LoVo (cell line): Measurements from ENCODE around the gene OR5B2.
"Not testable (repeated sequence)": the region's sequence is repeated elsewhere in the genome, so short reads cannot be mapped to it uniquely, and the experiment has no call there.

Source experiments
- DNase-seq: peaks from one replicate; pipeline ENCODE4 v3.0.0-alpha.2; 2016; ENCODE audit warnings: low spot score

OR5B2 gene

DNA sequence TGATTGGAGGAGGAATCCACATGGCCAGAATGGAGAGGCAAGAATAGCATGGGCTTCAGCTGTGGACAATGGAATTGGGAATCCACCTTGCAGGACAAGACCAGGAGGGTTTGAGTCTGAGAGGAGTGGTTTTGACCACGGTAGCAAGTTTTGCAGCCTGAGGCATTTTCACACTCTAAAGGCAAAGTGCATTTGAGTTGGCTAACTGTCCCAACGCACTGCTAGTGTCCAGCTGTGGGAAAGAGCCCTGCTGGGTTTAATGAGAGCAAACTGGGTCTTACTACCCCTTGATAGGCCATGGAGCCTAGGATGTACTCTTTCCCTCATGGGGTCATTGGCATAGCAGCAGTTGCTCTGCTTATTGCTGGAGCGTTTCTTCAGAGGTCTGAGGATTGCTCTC, at the start of gene OR5B2:
Gene OR5B2 (minus strand): TSS at position 101 of the 400 bp plus-strand sequence. CDS start 4,860 bp downstream, outside the sequence.
- DNase-seq, result no peak

GRCh38 chr11:58471892-58472291, 44.0 kb upstream of the OR5B2 start:
- DNase-seq, result no peak

- DNase-seq, result no peak
These were observed 38.4 kb upstream of the OR5B2 start for GRCh38 chr11:58466293-58466692.

DNA sequence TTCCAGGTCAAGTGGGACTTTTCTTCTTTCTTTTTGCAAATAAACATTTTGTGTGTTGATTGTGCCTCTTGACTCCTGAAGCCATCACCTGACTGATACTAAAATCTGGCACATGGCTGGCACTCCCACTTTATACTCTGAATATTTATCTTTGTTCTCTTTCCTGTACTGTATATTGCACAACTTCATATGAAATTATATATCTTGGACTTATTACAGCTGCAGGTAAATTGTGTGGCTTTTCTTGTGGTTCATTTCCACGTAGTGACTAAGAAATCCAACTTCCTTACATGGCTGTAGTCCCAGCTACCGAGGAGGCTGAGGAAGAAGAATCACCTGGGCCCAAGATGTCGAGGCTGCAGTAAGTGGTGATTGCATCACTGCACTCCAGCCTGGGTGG, 37.8 kb upstream of the OR5B2 start:
- DNase-seq, result no peak

GRCh38 chr11:58451585-58451984, 23.7 kb upstream of the OR5B2 start:
- no peak for DNase-seq

DNA sequence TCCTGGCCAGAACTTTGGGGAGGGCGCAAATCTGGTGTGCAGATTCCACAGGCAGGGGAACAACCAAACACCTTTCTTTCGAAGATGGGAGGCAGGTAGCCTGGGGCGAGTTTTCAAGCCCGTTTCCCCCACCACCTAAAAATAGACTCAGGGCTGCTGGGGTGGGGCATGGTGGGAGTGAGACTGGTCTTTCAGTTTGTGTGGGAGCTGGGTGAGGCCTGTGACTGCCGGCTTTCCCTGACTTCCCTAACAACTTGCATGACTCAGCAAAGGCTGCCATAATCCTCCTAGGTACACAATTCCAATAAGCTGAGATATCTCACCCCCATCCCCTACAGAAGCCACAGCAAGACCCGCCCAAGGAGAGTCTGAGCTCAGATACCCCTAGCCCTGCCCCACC, 18.4 kb upstream of the OR5B2 start:
- no peak for DNase-seq

- no peak for DNase-seq
These were observed 16.4 kb upstream of the OR5B2 start for GRCh38 chr11:58444300-58444699.

- no peak for DNase-seq
These were observed 14.2 kb upstream of the OR5B2 start, which contains the start of gene OR5B12 for GRCh38 chr11:58442136-58442535. TSS of gene OR5B12 (minus strand) at chr11:58442236. CDS start at chr11:58440151, 2,085 bp downstream.

- DNase-seq, result no peak
These were observed 10.6 kb upstream of the OR5B2 start for GRCh38 chr11:58438486-58438885.

- DNase-seq, result no peak
These were observed 6.3 kb upstream of the OR5B2 start for GRCh38 chr11:58434217-58434616.

DNA sequence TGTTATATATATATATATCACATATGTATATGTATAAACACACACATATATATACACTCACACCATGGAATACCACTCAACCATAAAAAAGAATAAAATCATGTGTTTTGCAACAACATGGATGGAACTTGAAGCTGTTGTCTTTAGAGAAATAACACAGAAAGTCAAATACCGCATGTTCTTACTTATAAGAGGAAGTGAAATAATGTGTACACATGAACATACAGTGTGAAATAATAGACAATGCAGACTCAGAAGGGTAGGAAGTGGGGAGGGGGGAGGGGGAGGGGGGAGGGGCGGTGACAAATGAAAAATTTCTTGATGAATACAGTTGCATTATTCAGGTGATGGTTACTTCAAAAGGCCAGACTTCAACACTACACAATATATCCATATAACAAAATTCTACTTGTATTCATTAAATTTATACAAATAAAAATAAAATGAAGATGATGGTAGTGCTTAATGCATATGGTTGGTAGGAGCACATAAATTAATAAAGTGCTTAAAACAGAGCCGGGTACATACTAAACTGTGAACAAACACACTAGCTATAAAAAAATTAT, 5.8 kb upstream of the OR5B2 start:
- no peak for DNase-seq

DNA sequence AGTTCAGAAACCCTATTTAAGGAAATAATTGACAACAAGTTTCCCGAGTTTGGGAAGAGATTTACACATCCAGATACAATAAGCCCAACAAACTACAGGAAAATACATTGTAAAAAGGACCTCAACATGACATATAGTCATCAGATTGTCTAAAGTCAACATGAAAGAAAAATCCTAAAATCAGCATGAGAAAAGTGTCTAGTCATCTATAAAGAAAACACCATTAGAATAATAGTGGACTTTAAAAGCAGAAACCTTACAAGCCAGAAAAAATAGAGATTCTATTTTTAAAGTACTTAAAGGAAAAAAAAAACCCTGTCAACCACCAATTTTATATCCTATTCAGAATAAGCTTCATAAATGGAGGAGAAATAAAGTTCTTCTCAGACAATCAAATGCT, 1.4 kb upstream of the OR5B2 start:
- DNase-seq, result no peak

DNA sequence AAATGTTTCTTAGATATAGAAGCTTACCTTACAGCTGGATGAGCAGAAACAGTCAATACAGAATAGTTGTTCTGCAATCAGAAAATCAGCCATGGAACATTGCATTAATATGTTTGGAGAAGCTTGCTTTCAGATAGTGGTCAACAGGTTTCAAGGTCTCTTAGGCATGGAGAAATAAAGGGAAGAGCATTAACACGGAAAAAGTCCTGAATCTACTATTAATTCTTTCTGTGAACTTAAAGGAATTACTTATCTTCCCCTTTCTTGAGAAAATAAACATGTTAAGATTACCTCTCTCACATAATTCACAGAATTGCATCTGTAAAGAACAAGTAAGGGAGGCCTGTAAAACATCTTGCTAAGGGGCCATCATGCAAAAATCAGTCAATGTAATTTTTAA, 21.1 kb downstream of the OR5B2 start, which contains the start of gene OR5B3:
Gene OR5B3 (minus strand): TSS at position 101 of the 400 bp plus-strand sequence. CDS start 3,465 bp downstream, outside the sequence.
- no peak for DNase-seq

GRCh38 chr11:58399622-58400021, 28.3 kb downstream of the OR5B2 start:
- not testable (repeated sequence) for DNase-seq

GRCh38 chr11:58395581-58395980, 32.3 kb downstream of the OR5B2 start:
- DNase-seq, result no peak

GRCh38 chr11:58394195-58394594, 33.7 kb downstream of the OR5B2 start:
- DNase-seq, result no peak

DNA sequence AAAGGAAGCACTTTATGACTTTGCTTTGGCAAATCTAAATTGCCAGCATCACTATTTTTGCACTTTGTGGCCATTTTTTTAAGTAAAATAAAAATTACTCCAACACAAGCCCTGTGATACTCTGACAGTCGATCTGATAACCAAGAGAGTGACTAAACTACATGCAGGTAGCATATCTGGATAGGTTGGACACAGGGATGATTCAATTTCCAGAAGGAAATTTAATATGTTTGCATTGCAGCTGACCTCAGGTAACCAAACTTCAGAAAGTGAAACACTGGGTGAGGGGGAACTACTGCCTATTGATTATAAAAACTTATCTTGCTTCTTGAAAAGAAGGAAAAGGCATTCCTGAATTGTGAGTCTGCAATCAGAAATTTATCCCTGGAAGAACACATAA, 35.2 kb downstream of the OR5B2 start:
- DNase-seq, result no peak

GRCh38 chr11:58391879-58392278, 36.0 kb downstream of the OR5B2 start:
- no peak for DNase-seq

- no peak for DNase-seq
These were observed 37.3 kb downstream of the OR5B2 start for GRCh38 chr11:58390551-58391063.
